B cell (primary cell): ENCODE results near the gene IL3RA. TPM values are rescaled to one million over a fixed set of nuclear protein-coding genes. Genes with fewer than 3 reads are reported as not detected.
A peak's percentile ranks its signal among the peaks of the same experiment; 100 is the strongest.

Source experiments
- ATAC-seq: fragments of 200-7000 bp; cut with Tn5 transposase; one replicate; pipeline ENCODE4 v1.10.0; 2021; ENCODE audit warnings: low read depth, mild to moderate bottlenecking, moderate number of reproducible peaks, moderate library complexity
- CTCF ChIA-PET: fragments of 350-600 bp; sonication (Branson Sonifier 250); formaldehyde crosslinking; loops from one replicate; lab custom pipeline; 2021; ENCODE audit warnings: antibody characterized with exemption, inconsistent platforms; lab: Charles Lee
- POLR2A ChIA-PET: fragments of 350-600 bp; sonication (Branson Sonifier 250); formaldehyde crosslinking; loops from one replicate; lab custom pipeline; 2021; ENCODE audit warnings: antibody characterized with exemption; lab: Charles Lee
- DNase-seq: peaks from one replicate; pipeline ENCODE4 v3.0.0; 2013
- H2AFZ ChIP-seq: 2 replicates; pipeline ENCODE4 v1.6.1; 2012; ENCODE audit warnings: mild to moderate bottlenecking, low read depth, low read length; ENCODE audit not compliant: insufficient read depth, poor library complexity, severe bottlenecking
- H3K27ac ChIP-seq, 2 donors: 1 replicate in 1 of 2; 2 replicates in 1 of 2; pipeline ENCODE4 v1.5.1; 2012 to 2013; ENCODE audit warnings: low read length in 2 of 2, mild to moderate bottlenecking in 2 of 2, moderate library complexity in 1 of 2
- H3K27me3 ChIP-seq, 4 experiments: fragments of 200-600 bp in 1 of 4; sonication (generic) in 1 of 4; replicated peaks in 1 of 4; 1 replicate in 2 of 4; 2 replicates in 2 of 4; pipeline versions ENCODE4 v1.6.1 to v1.7.0; 2013 to 2016; ENCODE audit warnings: low read length in 3 of 4, mild to moderate bottlenecking in 2 of 4, mixed read lengths in 1 of 4, moderate library complexity in 1 of 4; ENCODE audit not compliant: insufficient read depth in 4 of 4, control insufficient read depth in 3 of 4; ENCODE audit errors: control extremely low read depth in 1 of 4
- H3K36me3 ChIP-seq, 2 experiments: replicated peaks in 1 of 2; 1 replicate in 1 of 2; 2 replicates in 1 of 2; pipeline versions ENCODE4 v1.6.1 to v1.7.1; 2013; ENCODE audit warnings: low read length in 1 of 2; ENCODE audit not compliant: insufficient read depth in 2 of 2, control insufficient read depth in 1 of 2; ENCODE audit errors: control extremely low read depth in 1 of 2, extremely low read depth in 1 of 2
- H3K4me1 ChIP-seq, 2 donors: fragments of 200-600 bp in 1 of 2; sonication (generic) in 1 of 2; 1 replicate in 1 of 2; 2 replicates in 1 of 2; pipeline versions ENCODE4 v1.5.1 to v1.6.1; 2013 to 2017; ENCODE audit warnings: low read length in 2 of 2; ENCODE audit not compliant: control insufficient read depth in 2 of 2, insufficient read depth in 2 of 2
- H3K4me2 ChIP-seq: replicated peaks from 2 replicates; pipeline ENCODE3; 2012; ENCODE audit warnings: mild to moderate bottlenecking, low read depth, low read length; ENCODE audit not compliant: poor library complexity, severe bottlenecking
- H3K4me3 ChIP-seq, 5 experiments: fragments of 200-600 bp in 1 of 5; sonication (generic) in 1 of 5; 1 replicate in 3 of 5; 2 replicates in 2 of 5; pipeline versions ENCODE4 v1.5.1 to v1.7.0; 2011 to 2016; ENCODE audit warnings: low read length in 4 of 5, mild to moderate bottlenecking in 4 of 5, low read depth in 2 of 5, control low read depth in 1 of 5, moderate library complexity in 1 of 5; ENCODE audit not compliant: insufficient read depth in 1 of 5; ENCODE audit errors: control extremely low read depth in 1 of 5, extremely low read depth in 1 of 5
- H3K79me2 ChIP-seq: fragments of 200-600 bp; sonication (generic); one replicate; pipeline ENCODE4 v1.6.0; 2016; ENCODE audit warnings: low read length; ENCODE audit not compliant: control insufficient read depth, insufficient read depth
- H3K9ac ChIP-seq: fragments of 200-600 bp; sonication (generic); 2 replicates; pipeline ENCODE4 v1.6.1; 2017; ENCODE audit warnings: mild to moderate bottlenecking, low read length, moderate library complexity
- H3K9me3 ChIP-seq, 3 donors: one replicate each; pipeline versions ENCODE4 v1.6.1 to v1.7.1; 2013; ENCODE audit warnings: low read length in 2 of 3; ENCODE audit not compliant: control insufficient read depth in 2 of 3, insufficient read depth in 1 of 3; ENCODE audit errors: control extremely low read depth in 1 of 3
- H4K20me1 ChIP-seq: 2 replicates; pipeline ENCODE4 v1.6.0; 2012; ENCODE audit warnings: mild to moderate bottlenecking, low read length; ENCODE audit not compliant: insufficient read depth, control insufficient read depth, poor library complexity, severe bottlenecking
- H3K27ac Mint-ChIP-seq: one replicate; pipeline ENCODE4 v1.8.0; 2021; ENCODE audit warnings: mixed read lengths
- H3K27me3 Mint-ChIP-seq: one replicate; pipeline ENCODE4 v1.8.0; 2021; ENCODE audit warnings: mixed read lengths
- H3K4me1 Mint-ChIP-seq: one replicate; pipeline ENCODE4 v1.8.0; 2021; ENCODE audit warnings: mixed read lengths
- H3K4me3 Mint-ChIP-seq: one replicate; pipeline ENCODE4 v1.8.0; 2021; ENCODE audit warnings: mixed read lengths
- H3K9me3 Mint-ChIP-seq: one replicate; pipeline ENCODE4 v1.8.0; 2022; ENCODE audit warnings: mixed read lengths; ENCODE audit not compliant: insufficient read depth
- CTCF ChIP-seq: fragments of 200-600 bp; IDR thresholded peaks from one replicate; pipeline ENCODE4 v1.8.0; 2022; ENCODE audit warnings: antibody characterized with exemption, mild to moderate bottlenecking
- EZH2 ChIP-seq: IDR thresholded peaks from 2 replicates; pipeline ENCODE4 v1.6.1; 2012; ENCODE audit warnings: borderline replicate concordance, low read depth, mild to moderate bottlenecking, moderate library complexity, low read length; ENCODE audit not compliant: insufficient read depth, poor library complexity, severe bottlenecking
- WGBS: methylation state at CpG from one replicate; pipeline ENCODE4 v1.1.5; 2013; ENCODE audit warnings: missing lambda C conversion rate; ENCODE audit not compliant: insufficient coverage; 5-methylcytosine and 5-hydroxymethylcytosine counted together
- intact Hi-C: fragments of 100-400 bp; cut with micrococcal nuclease; formaldehyde crosslinking; loops from one replicate; pipeline ENCODE4 v1.10.0; 2022
- polyA minus RNA-seq: library from RNA; depleted of rRNA, polyadenylated mRNA; stranded (reverse); fragments of >200 nt; gene quantifications from 2 replicates; pipeline ENCODE4 v1.2.3, GENCODE V29; 2012
- polyA plus RNA-seq: library from polyadenylated mRNA; depleted of rRNA; stranded (reverse); fragments of >200 nt; gene quantifications from 2 replicates; pipeline ENCODE4 v1.2.3, GENCODE V29; 2012
- total RNA-seq, 2 donors: library from RNA; stranded (reverse); fragments of 120-200 nt in 1 of 2; gene quantifications; 1 replicate in 1 of 2; 2 replicates in 1 of 2; pipeline versions ENCODE4 v1.2.3 to v1.2.4, GENCODE V29; 2013 to 2022

IL3RA gene
- total RNA-seq (1.6 and 2.8 TPM in 2 replicates), polyA plus RNA-seq (4.3 and 31.6 TPM in 2 replicates), polyA minus RNA-seq (15.6 and 25.9 TPM in 2 replicates)
- 16.3 TPM for total RNA-seq (2013)

DNA sequence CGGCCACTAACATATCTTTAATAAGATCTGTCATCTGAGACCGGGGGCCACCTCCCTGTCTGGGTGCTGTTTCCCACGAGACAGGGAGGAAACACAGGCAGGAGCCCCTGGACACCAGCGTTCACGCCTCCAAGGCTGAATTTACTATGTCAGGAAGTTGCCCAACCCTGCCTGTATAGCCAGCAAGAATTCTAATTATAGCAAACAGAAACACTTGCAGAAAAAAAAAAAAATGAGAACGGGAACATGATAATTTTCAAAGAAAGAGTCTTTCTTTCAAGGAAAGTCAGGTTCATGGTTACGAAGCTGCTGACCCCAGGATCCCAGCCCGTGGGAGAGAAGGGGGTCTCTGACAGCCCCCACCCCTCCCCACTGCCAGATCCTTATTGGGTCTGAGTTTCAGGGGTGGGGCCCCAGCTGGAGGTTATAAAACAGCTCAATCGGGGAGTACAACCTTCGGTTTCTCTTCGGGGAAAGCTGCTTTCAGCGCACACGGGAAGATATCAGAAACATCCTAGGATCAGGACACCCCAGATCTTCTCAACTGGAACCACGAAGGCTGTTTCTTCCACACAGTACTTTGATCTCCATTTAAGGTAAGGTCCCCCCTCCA is at the start of gene IL3RA:
TSS of gene IL3RA (plus strand) at position 455 of the 613 bp plus-strand sequence. CDS start 4,981 bp downstream, outside the sequence.
- peak within 1 kb of the TSS; percentile 64 for H2AFZ ChIP-seq
- no peak for TF ChIP-seq CTCF
- TF ChIP-seq EZH2: no peak
- peaks cover 2 to 3% of the 10 kb centered on the region in 2 experiments for H3K36me3 ChIP-seq
- POLR2A ChIA-PET: no interaction called here
- peaks cover 23% of the 10 kb centered on the region for H3K4me1 Mint-ChIP-seq
- peak within 1 kb of the TSS; percentile 70 to 75 for H3K27ac ChIP-seq
- DNase-seq: peak; percentile 58
- intact Hi-C loops: no loop called here
- peaks cover 0 to 63% (median 6%) of the 10 kb centered on the region in 3 donors for H3K9me3 ChIP-seq
- 2% methylated on average over 7 of the region's 14 CpGs for WGBS
- no peaks in the 10 kb centered on the region for H3K9me3 Mint-ChIP-seq
- peak within 1 kb of the TSS; percentile 60 to 90 (median 72) for H3K4me3 ChIP-seq
- no peaks in the 10 kb centered on the region for H3K27me3 Mint-ChIP-seq
- no peaks in the 10 kb centered on the region for H4K20me1 ChIP-seq
- ATAC-seq: peak; percentile 54
- peak within 1 kb of the TSS; percentile 68 for H3K4me2 ChIP-seq
- H3K4me1 ChIP-seq: peaks cover 9 to 28% of the 10 kb centered on the region in 2 donors
- peaks cover 0 to 3% (median 0%) of the 10 kb centered on the region in 4 experiments for H3K27me3 ChIP-seq
- peak within 1 kb of the TSS; percentile 93 for H3K4me3 Mint-ChIP-seq
- H3K9ac ChIP-seq: peak within 1 kb of the TSS; percentile 72
- CTCF ChIA-PET: no interaction called here
- H3K79me2 ChIP-seq: peaks cover 4% of the 10 kb centered on the region
- H3K27ac Mint-ChIP-seq: peak within 1 kb of the TSS; percentile 64

- Mint-ChIP-seq H3K27me3 (peaks cover 9% of the 10 kb centered on the region), H3K4me1 (peaks cover 13% of the 10 kb centered on the region), H3K27ac (no peak overlapping the region), H3K4me3 (no peak overlapping the region), H3K9me3 (no peaks in the 10 kb centered on the region)
- no peak for ATAC-seq
- ChIA-PET CTCF (no interaction called here), POLR2A (no interaction called here)
- intact Hi-C loops: no loop called here
- H4K20me1 ChIP-seq: no peaks in the 10 kb centered on the region
- H3K79me2 ChIP-seq: no peaks in the 10 kb centered on the region
- H3K4me2 ChIP-seq: no peak overlapping the region
- WGBS: 89% methylated on average over 1 of the region's 1 CpG
- TF ChIP-seq CTCF (no peak), EZH2 (no peak)
- H3K36me3 ChIP-seq: no peaks in the 10 kb centered on the region
- H3K9me3 ChIP-seq: peaks cover 0 to 9% (median 0%) of the 10 kb centered on the region in 3 donors
- peaks cover 3 to 7% of the 10 kb centered on the region in 2 donors for H3K4me1 ChIP-seq
- no peak overlapping the region for H3K27ac ChIP-seq
- H3K9ac ChIP-seq: no peak overlapping the region
- H3K4me3 ChIP-seq: no peak overlapping the region
- peaks cover 0 to 3% (median 0%) of the 10 kb centered on the region in 4 experiments for H3K27me3 ChIP-seq
- no peak for DNase-seq
- no peak overlapping the region for H2AFZ ChIP-seq
Observed at GRCh38 chrX:1289535-1289934, 47.0 kb upstream of the IL3RA start.
